Muscle layer of duodenum (tissue), 2 donors: ENCODE data around the gene HDC.

Source experiments
- H3K27ac ChIP-seq: one replicate; pipeline ENCODE4 v1.7.0; 2013; ENCODE audit warnings: mild to moderate bottlenecking, low read length
- H3K27me3 ChIP-seq: one replicate; pipeline ENCODE4 v1.7.0; 2013; ENCODE audit warnings: low read depth, mild to moderate bottlenecking, control low read depth, low read length
- H3K36me3 ChIP-seq, 2 donors: one replicate each; pipeline ENCODE4 v1.7.0; 2013; ENCODE audit warnings: low read length in 2 of 2, control low read depth in 1 of 2, mild to moderate bottlenecking in 1 of 2; ENCODE audit not compliant: insufficient read depth in 2 of 2, control insufficient read depth in 1 of 2
- H3K4me1 ChIP-seq, 2 donors: one replicate each; pipeline ENCODE4 v1.7.0; 2013; ENCODE audit warnings: low read length in 2 of 2, mild to moderate bottlenecking in 2 of 2, control low read depth in 1 of 2, moderate library complexity in 1 of 2; ENCODE audit not compliant: insufficient read depth in 2 of 2, control insufficient read depth in 1 of 2
- H3K4me3 ChIP-seq, 2 donors: one replicate each; pipeline ENCODE4 v1.7.0; 2013; ENCODE audit warnings: low read length in 2 of 2, low read depth in 1 of 2, mild to moderate bottlenecking in 1 of 2
- H3K9me3 ChIP-seq, 2 donors: one replicate each; pipeline ENCODE4 v1.7.0; 2013; ENCODE audit warnings: low read length in 2 of 2, control low read depth in 1 of 2, mild to moderate bottlenecking in 1 of 2; ENCODE audit not compliant: control insufficient read depth in 1 of 2
- donor health status: healthy.

Gene HDC, protein sequence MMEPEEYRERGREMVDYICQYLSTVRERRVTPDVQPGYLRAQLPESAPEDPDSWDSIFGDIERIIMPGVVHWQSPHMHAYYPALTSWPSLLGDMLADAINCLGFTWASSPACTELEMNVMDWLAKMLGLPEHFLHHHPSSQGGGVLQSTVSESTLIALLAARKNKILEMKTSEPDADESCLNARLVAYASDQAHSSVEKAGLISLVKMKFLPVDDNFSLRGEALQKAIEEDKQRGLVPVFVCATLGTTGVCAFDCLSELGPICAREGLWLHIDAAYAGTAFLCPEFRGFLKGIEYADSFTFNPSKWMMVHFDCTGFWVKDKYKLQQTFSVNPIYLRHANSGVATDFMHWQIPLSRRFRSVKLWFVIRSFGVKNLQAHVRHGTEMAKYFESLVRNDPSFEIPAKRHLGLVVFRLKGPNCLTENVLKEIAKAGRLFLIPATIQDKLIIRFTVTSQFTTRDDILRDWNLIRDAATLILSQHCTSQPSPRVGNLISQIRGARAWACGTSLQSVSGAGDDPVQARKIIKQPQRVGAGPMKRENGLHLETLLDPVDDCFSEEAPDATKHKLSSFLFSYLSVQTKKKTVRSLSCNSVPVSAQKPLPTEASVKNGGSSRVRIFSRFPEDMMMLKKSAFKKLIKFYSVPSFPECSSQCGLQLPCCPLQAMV

DNA sequence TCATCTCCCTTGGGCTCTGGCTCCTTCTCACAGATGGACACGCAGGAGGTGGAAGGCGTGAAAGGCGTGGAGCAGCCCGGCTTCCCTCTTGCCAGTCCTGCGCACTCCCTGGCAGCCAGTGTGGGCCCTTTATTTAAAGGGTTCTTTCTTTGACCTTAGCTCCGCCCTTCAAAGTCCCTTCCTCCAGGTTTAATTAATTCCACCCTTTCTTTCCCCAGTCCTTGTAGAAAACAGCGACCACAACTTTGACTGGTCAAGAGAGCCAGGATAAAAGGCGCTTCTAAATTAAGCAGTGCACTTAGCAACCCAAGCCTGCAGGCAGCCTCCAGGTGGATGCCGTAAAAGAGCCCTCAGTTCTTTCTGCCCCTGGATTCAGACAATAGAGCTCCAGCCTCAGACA is at the start of gene HDC:
Gene HDC (minus strand): TSS at position 107 of the 400 bp plus-strand sequence. CDS start 103 bp downstream, at position 4.
- no peak within 1 kb of the TSS for H3K4me3 ChIP-seq
- no peaks in the 10 kb centered on the region for H3K9me3 ChIP-seq
- H3K27ac ChIP-seq: no peak within 1 kb of the TSS
- no peaks in the 10 kb centered on the region for H3K36me3 ChIP-seq
- H3K27me3 ChIP-seq: no peaks in the 10 kb centered on the region
- H3K4me1 ChIP-seq: no peaks in the 10 kb centered on the region

DNA sequence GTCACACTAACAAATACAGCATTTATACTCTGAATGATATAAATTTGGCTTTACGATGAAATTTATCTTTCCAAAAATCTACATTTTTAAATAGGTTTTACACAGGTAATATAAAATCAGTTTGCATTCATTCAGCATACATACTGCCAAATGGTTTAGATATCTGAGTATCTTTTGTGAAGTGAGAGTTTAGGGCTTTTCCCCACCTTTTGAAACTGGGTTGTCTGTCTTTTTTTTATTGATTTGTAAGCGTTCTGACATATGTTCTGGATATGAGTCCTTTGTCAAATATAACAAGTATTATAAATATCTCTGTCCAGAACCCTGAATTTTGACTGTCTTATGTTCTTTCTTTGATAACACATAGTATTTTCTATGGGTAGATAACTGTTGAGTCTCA is 47.1 kb upstream of the HDC start:
- H3K27me3 ChIP-seq: no peaks in the 10 kb centered on the region
- peaks cover 6 to 7% of the 10 kb centered on the region in 2 donors for H3K9me3 ChIP-seq
- H3K4me1 ChIP-seq: no peaks in the 10 kb centered on the region
- H3K36me3 ChIP-seq: peaks cover 6 to 9% of the 10 kb centered on the region in 2 donors
- no peak overlapping the region for H3K4me3 ChIP-seq
- H3K27ac ChIP-seq: no peak overlapping the region

DNA sequence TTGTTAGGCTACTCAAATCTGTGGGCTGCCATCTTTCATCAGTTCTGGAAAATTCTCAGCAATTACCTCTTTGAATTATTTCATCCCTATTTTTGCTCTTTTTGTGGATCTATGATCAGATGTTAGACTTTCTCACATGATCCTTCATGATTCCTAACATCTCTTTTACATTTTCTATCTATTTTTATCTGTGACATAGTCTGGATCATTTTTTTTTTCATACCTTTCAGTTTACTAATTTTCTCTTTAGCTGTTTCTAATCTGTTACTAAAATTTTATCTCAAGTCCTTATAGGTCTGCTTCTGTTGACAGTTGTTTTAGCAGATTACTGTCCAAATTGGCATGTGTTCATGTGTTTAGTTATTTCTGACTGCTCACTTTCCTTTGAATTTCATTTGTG is 42.3 kb upstream of the HDC start:
- Histone ChIP-seq H3K4me1 (no peaks in the 10 kb centered on the region), H3K9me3 (peaks cover 6 to 8% of the 10 kb centered on the region in 2 donors), H3K27ac (no peak overlapping the region), H3K36me3 (peaks cover 6 to 14% of the 10 kb centered on the region in 2 donors), H3K27me3 (no peaks in the 10 kb centered on the region), H3K4me3 (no peak overlapping the region)

DNA sequence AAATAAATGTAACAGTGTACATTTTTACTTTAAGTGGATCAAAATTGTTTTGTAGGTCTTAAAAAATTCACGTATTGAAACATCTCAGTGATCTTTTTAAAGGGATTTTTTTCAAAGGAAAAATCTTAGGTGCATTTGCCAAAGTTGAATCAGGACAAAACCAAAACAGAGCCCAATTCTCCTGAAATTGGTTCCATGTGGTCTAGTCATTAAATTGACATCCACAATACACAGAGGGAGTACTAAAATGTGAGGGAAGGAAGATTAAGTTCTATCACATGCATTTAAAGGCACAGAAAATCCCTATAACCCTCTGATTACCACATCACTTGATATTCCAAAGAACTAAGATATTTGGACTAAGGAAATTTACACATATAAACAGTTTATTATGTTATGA is 39.3 kb upstream of the HDC start:
- H3K27me3 ChIP-seq: no peaks in the 10 kb centered on the region
- no peak overlapping the region for H3K4me3 ChIP-seq
- peaks cover 6 to 8% of the 10 kb centered on the region in 2 donors for H3K9me3 ChIP-seq
- H3K36me3 ChIP-seq: peaks cover 6 to 35% of the 10 kb centered on the region in 2 donors
- H3K4me1 ChIP-seq: no peaks in the 10 kb centered on the region
- no peak overlapping the region for H3K27ac ChIP-seq

DNA sequence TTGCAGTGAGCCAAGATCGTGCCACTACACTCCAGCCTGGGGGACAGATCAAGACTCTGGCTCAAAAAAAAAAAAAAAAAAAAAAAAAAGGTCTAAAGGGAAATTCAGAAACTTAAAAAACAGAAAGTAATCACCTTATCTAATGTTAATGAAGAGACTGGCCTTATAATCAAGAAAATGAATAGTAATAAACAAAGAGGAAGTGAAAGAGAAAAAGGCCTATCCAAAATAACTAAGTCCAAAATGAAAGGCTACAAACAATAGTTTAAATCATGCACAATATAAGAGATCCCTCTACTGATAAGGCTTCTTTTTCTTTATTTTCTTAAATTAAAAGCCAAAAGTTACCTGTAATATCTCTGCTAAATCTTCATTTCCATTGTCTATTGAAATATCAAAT is 37.1 kb upstream of the HDC start:
- Histone ChIP-seq H3K27me3 (no peaks in the 10 kb centered on the region), H3K27ac (no peak overlapping the region), H3K9me3 (no peaks in the 10 kb centered on the region), H3K4me1 (no peaks in the 10 kb centered on the region), H3K4me3 (no peak overlapping the region), H3K36me3 (peaks cover 0 to 32% of the 10 kb centered on the region in 2 donors)

DNA sequence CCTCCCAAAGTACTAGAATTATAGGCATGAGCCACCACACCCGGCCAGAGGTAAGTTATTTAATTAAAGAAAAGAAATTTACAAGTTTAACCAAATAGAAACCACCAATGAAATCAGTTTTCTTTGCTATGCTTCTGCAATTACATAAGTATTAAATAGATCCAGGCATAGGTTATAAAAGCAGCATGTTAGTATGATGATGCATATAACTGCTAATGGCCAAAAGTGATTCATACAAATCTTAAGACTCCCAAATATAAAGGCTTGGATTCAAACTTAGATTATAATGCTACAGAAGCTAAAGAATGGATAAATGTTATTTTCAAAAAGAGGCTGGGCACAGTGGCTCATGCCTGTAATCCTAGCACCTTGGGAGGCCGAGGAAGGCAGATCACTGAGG is 32.8 kb upstream of the HDC start:
- Histone ChIP-seq H3K4me3 (no peak overlapping the region), H3K27me3 (no peaks in the 10 kb centered on the region), H3K9me3 (no peaks in the 10 kb centered on the region), H3K27ac (no peak overlapping the region), H3K4me1 (no peaks in the 10 kb centered on the region), H3K36me3 (peaks cover 0 to 27% of the 10 kb centered on the region in 2 donors)

DNA sequence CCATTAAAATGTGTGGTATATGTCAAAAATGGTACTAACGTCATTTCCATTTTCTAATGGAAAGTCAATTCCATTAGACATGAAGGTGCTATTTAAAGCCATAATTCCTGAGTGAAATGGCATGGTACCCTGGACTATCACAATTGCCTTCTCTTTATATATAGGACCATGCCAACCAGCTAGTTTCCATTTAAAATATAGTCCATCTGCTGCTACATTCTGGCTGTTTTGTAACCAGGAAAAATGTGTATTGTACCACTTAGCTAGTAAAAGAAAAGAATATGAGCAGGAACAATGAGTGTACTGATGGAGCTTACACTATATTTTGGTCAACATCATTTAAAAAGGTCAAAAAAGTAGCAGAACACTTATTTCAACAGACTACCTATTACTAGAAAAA is 30.4 kb upstream of the HDC start:
- Histone ChIP-seq H3K4me3 (no peak overlapping the region), H3K4me1 (no peaks in the 10 kb centered on the region), H3K27me3 (no peaks in the 10 kb centered on the region), H3K9me3 (no peaks in the 10 kb centered on the region), H3K36me3 (peaks cover 5 to 18% of the 10 kb centered on the region in 2 donors), H3K27ac (no peak overlapping the region)

DNA sequence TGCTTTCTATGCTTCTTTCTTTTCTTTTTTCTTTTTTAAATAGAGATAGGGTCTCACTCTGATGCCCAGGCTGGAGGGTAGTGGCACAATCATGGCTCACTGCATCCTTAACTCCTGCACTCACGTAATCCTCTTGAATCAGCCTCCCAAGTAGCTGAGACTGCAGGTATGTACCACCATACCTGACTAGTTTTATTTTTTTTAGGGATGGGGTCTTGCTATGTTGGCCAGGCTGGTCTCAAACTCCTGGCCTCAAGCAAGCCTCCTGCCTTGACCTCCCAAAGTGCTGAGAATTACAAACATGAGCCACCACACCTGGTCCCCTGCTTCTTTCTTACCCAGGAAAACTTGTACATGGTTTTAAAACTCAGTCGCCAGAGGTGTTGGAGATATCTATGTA is 24.2 kb upstream of the HDC start:
- Histone ChIP-seq H3K27ac (no peak overlapping the region), H3K4me3 (no peak overlapping the region), H3K27me3 (no peaks in the 10 kb centered on the region), H3K4me1 (no peaks in the 10 kb centered on the region), H3K9me3 (no peaks in the 10 kb centered on the region), H3K36me3 (peaks cover 8 to 21% of the 10 kb centered on the region in 2 donors)

DNA sequence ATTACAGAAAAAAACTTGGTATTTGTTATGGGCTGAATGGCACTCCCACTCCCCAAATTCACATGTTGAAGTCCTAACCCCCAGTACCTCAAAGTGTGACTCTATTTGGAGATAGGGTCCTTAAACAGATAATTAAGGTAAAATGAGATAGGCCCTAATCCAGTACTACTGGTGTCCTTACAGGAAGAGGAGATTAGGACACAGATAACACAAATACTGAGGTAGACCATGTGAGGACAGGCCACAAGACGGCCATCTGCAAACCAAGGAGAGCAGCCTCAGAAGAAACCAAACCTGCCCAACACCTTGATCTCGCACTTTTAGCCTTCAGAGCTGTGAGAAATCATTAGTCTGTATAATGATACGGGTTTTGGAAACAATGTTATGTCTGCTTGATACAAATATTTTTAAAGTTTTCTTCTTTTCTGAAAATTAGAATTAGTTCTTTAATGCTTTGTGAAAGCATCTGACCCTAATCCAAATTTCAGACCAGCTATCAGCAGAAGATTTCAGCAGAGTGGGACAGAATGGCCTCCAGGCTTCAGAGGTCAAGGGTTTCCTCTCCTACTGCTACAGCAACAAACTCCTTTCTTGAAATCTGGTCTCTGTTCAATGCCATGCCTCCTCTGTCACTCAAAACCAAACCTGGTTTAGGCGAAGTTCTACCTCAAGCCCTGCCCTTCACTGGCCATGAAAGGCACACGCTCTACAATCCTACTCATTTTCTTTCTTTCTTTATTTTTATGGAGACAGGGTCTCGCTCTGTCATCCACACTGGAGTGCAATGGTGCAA is 22.0 kb upstream of the HDC start:
- H3K36me3 ChIP-seq: peaks cover 5 to 21% of the 10 kb centered on the region in 2 donors
- H3K27ac ChIP-seq: no peak overlapping the region

DNA sequence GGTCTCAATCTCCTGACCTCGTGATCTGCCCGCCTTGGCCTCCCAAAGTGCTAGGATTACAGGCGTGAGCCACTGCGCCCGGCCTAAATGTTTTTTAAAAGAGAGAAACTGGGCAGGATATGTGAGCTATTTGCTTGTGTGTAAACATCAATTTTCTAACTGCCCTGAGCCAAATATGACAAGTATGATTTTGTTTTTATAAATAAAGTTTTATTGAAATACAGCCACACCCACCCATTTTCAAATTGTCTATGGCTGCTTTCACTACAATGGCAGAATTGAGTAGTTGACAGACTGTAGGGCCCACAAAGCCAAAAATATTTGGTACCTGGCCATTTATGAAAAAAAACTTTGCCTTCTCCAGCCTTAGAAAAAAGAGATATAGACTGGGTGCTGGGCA is 15.9 kb upstream of the HDC start:
- Histone ChIP-seq H3K36me3 (peaks cover 0 to 14% of the 10 kb centered on the region in 2 donors), H3K27me3 (no peaks in the 10 kb centered on the region), H3K9me3 (no peaks in the 10 kb centered on the region), H3K27ac (no peak overlapping the region), H3K4me1 (no peaks in the 10 kb centered on the region), H3K4me3 (no peak overlapping the region)

More for the DNA sequence above, 22.0 kb upstream of the HDC start:
- Histone ChIP-seq H3K4me1 (no peaks in the 10 kb centered on the region), H3K27me3 (no peaks in the 10 kb centered on the region), H3K4me3 (no peak overlapping the region), H3K9me3 (no peaks in the 10 kb centered on the region)

DNA sequence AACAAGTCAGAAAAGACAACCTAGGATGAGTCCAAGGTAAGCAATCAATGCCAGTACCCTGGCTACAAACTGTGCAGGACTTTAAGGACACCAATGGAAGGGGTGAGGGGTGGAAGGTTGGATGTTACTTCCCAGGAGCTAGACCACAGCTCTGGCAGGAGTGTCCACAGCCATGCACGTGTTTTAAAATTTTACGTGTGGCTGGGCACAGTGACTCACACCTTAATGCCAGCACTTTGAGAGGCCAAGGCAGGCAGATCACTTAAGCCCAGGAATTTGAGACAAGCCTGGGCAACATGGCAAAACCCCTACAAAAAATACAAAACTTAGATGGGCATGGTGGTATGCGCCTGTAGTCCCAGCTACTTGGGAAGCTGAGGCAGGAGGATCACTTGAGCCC is 14.7 kb upstream of the HDC start:
- Histone ChIP-seq H3K36me3 (peaks cover 0 to 7% of the 10 kb centered on the region in 2 donors), H3K9me3 (no peaks in the 10 kb centered on the region), H3K27ac (no peak overlapping the region), H3K4me1 (no peaks in the 10 kb centered on the region), H3K27me3 (no peaks in the 10 kb centered on the region), H3K4me3 (no peak overlapping the region)
